HG03469 (cell line): ENCODE data around the gene NPBWR2.
"Not testable (repeated sequence)": the region's sequence is repeated elsewhere in the genome, so short reads cannot be mapped to it uniquely, and the experiment has no call there.

Source experiments
- ATAC-seq: cut with Tn5 transposase; IDR thresholded peaks from one replicate; pipeline ENCODE4 v1.9.1; 2021; ENCODE audit warnings: mild to moderate bottlenecking, moderate library complexity, moderate number of reproducible peaks; ENCODE audit not compliant: unreplicated experiment

Gene NPBWR2

DNA sequence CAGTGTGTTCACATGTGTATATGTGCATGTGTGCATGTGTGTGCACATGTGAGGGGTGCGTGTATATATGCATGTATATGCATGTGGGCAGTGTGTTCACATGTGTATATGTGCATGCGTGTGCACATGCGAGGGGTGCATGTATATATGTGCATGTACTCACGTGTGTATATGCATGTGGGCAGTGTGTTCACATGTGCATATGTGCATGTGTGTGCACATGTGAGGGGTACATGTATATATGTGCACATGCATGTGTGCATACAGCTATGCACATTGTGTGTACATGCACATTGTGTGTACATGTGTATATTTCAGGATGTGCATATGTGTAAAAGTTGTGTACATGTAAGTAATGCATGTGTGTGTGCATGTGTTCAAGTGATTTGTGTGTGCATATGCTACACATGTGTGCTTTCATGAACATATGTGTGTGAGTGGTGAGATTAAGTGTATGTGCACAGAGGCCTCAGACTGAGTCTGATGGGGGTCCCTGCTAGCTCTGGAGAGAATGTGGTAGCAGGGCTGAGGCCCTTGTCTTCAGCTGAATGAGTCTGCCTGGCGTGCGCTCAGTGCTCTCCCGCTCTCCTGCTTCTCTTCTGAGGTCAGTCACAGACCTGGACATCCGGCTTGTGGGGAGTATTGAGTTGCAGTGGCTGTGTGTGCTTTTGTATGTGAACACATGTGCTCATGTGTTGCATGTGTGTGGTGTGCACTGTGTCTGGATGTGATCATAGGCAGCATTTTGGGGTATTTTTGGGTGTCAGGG is 37.0 kb upstream of the NPBWR2 start:
- ATAC-seq, result no peak

DNA sequence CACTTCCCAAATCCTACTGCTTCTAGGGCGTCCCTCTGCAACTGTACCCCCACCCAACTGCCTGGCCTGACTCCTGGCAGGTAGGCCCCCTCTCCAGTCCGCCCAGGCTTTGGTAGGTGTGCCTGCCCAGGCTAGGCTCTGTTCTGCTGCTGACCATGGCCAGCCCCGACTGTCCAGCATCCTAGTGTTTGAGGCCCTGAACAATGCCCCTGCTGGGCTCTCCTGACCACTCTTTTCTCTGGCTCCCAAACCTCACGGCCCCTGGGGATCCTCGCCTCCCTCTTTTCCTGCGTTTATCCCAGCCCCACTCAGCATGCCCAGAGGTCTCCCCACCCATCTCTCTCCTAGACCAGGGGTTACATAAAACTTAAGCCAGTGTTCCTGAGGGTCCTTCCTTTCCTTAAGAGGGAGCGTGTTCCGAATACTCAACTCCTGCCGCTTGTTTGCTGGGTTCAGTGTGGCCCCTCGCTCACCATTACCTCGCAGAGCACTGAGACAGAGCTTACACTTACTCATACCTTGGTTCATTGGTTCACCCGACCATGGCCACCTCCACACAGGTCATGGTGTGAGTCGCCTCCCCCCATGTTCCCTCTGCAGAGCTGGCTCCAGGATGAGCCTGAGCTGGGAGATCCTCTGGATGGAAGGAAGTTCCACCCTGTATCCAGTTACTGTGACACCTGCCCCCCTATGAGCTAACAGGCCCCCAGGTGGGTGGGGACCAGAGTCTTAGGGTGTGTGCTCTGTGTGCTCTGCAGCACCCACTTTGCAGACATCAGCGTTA is 35.8 kb upstream of the NPBWR2 start:
- ATAC-seq, result no peak

DNA sequence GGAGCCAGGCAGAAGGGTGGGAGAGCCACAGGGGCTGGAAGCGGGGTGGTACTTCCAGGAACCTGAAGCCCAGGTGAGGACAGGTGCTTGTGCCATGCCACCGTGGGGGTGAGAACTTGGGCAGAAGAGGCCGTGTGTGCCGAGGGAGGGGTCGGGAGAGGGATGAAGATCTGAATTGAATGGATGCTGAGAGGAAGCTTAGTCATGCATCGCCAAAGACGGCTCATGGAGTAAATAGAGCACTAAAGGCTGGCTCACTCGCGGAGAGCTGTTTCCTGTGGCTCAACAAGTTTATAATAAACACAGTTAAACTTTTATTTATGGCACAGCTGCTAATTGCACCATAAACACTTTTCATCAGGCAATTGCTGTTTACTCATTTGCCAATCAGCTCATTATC is 35.2 kb upstream of the NPBWR2 start:
- no peak for ATAC-seq

DNA sequence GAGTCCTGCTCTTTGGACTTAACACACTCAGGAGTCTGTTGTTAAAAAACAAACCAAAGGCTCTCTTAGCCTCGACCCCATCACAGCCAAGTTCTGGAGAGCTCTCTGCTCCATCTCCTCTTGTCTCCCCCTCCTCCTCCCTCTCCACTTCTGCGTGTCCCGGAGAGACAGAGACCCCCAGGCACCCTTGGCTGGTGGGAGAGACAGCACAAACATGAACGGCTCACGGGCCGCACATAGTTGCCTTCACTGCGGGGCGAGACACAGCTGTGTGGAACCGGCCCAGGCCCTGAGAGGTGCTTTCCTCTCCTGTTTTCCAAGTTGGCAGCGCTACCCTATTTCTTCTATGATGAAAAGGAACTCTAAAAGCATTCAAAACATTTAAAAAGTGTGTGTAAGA is 33.6 kb upstream of the NPBWR2 start:
- ATAC-seq, result no peak

DNA sequence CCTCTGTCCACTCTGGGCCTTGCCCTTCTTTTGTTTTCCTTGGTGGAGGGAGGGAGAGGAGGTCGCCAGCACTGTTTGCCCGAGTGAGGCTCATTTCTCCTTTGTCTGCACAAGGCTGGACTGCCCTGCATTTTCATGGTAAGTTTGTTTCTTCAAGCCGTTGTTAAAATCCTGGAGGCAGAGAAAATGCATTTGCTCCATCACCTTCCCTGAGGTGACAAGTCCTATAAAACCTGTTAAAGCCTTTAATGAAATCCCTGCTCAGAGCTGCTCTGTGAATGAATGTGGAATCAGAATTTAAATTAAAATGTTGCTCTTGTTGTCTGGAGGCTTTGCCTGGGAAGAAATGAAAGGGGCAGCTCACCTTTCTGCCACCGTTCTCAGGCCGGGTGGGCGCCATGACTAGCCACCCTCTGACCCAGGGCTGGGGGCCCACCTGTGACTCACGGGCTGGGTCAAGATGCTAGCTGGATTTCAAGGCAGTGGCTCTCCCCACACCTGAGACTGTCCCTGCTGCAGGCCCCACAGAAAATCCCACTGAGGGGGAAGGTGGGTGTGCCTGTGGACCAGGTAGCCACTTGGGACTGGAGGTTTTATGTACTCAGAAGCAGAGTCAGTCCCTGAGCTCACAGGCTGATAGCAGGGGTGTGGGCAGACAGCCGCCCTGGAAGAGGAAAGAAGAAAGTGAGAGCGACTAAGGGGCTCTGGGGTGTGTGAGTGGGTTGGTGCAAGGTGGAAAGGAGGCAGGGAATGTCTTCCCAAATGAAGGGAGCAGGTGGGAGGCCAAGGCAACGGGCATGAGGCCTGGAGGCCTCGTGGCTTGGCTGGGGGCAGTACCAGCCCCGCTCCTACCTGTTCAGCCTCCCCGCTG is 32.9 kb upstream of the NPBWR2 start:
- ATAC-seq, result no peak

DNA sequence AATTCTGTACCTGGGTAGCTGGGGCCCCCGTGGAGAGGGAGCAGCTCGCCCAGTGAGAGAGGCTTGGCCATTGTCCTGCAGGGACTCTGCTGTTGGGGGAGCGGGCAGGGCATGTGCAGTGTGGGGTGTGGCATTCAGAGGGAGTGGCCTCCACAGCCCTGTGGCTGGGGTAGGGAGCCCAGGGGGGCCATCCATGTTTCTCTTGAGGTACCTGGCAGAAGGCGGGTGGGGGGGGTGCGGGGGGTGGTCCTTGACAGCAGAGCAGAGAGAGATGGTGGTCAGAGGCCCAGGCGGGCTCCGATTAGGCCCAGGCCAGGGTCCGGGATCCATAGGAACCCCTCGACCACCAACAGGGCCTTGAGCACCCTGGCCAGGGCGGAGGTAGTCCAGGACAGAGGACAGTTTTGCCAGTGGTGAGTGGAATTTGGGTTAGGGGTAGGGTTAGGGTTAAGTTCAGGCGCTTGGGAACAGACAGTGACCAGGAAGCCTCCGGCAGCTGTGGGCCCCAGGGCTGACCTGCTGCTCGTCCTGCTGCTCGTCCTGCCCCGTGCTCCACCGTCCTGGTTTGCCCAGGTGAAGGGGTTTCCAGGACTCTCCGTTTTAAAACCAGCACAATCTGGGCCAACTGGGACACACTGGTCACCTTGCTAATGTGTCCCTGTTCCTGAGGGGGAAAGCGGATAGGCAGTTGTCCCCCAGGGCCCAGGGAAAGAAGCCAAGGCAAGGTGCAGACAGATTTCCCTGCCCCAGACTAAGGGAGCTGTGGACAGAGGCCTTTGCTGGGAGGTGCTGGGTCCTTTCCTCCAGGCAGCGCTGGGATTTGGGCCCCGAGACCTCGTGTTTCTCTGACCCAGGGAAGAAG is 32.1 kb upstream of the NPBWR2 start:
- ATAC-seq, result no peak

DNA sequence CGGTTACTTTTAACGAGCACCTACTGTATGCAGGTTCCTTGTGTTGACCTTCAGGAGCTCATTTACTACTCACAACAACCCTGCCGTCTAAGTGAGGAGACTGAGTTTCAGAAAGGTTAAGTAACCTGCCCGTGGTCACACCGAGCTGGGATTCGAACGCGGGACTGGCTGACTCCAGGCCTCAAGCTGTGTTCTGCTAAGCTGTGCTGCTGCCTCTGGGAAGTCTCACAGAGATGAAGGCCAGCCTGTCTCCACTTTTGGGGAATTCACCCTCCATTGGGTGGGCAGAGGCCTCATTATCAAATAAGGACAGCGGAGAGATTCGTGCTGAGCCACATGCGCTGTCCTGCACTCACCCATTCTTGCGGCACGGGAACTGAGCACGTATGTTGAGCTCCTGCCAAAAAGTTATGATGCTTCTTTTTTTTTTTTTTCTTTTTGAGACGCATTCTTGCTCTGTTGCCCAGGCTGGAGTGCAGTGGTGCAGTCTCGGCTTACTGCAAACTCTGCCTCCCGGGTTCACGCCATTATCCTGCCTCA is 31.0 kb upstream of the NPBWR2 start:
- no peak for ATAC-seq

DNA sequence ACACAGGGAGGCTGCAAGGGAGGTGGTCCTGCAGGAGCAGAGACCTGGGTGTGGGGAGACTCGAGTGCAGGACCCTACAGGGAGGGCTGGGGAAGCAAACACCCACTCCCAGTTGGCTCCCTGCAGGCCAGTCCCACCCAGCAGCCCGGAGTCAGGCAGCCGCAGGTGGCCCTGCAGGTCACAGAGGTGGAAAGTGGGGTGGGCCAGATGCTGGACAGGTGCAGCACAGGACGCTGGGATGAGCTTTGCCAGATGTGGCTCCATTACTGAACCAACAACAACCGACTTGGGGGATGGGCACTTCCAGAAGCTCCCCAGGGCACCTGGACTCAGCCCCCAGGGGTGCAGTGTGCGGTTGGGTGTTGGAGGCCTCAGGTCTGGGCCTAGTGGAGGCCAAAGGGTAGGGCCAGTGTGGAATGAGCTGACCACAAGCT is 30.2 kb upstream of the NPBWR2 start:
- no peak for ATAC-seq

DNA sequence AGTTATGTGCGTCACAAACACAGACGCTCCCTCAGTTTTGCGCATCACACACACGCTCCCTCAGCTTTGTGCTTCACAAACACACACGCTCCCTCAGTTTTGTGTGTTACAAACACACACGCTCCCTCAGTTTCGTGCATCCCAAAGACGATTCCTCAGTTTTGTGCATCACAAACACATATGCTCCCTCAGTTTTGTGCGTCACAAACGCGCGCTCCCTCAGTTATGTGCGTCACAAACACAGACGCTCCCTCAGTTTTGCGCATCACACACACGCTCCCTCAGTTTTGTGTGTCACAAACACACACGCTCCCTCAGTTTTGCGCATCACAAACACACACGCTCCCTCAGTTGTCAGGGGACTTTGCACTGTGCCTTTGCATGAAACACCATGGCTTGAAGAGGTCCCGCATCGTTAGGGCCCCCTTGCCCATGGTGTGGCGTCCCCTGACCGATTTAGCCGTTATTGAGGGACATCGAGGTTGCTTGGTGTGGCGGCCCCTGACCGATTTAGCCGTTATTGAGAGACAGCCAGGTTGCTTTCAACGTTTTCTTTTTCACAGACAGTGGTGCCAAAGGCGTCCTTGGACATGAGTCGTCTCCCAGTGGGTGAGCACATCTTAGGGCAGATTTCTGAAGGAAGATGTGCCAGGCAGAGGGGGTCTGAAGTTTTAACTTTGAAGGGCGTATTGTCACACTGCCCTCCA is 28.8 kb upstream of the NPBWR2 start:
- ATAC-seq, result no peak

DNA sequence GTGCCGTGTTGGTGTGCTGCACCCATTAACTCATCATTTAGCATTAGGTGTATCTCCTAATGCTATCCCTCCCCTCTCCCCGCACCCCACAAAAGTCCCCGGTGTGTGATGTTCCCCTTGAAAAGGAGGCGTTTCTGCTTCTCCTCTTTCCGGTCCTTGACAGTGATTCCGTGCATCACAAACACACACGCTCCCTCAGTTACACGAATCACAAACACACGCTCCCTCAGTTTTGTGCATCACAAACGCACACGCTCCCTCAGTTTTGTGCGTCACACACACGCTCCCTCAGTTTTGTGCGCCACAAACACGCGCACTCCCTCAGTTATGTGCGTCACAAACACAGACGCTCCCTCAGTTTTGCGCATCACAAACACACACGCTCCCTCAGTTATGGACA is 27.4 kb upstream of the NPBWR2 start:
- not testable (repeated sequence) for ATAC-seq

DNA sequence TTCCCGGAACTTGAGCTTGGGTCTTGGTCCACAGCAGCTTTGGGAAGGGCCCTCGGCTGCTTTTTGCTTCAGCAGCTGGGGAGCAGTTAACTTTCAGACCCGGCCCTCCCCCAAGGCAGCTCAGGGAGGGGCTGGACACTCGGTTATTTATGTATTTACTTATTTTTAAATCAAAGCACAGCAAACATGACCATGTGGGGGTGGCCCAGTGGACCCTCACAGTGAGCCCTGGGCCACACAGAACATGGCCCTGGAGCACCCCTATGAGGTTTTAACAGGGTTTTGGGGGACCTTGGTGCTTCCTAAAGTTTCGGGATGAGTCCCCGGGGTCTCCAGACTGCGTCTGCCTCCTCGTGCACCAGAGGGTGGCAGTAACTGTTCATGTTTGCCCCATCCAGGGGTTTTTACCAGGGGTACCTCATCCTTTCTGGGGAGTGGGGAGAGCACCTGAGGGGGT is 26.6 kb upstream of the NPBWR2 start:
- ATAC-seq, result no peak

DNA sequence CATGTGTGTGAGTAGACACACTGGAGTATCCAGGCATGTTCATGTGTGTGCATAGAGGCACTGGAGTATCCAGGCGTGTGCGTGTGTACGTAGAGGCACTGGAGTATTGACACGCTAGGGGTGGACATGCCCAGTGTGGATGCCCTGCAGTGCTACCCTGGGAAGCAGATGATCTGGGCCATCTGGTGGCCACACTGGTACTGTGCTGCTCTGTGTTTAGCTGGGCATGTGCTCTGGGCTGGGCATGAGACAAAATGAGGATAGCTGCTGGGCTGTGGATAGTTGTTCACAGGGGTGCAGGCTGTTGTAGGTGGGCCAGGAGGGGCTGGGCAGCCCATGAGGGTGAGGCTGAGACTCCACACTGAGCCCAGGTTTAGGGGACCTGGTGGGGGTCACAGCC is 24.0 kb upstream of the NPBWR2 start:
- ATAC-seq, result no peak

DNA sequence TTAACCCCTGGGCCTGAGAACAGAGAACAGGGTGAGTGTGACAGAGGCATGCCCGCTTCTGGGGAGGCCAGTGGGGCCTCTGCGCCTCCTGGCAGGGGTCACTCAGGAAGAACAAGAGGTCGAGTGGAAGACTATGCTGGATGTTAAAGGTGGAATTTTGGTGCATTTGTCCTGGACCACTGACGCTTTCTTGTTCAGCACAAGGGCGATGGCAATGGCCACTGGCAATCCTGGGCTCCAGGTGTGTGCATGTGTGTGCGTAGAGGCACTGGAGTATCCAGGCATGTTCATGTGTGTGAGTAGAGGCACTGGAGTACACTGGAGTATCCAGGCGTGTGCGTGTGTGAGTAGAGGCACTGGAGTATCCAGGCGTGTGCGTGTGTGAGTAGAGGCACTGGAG is 23.5 kb upstream of the NPBWR2 start:
- ATAC-seq, result no peak

DNA sequence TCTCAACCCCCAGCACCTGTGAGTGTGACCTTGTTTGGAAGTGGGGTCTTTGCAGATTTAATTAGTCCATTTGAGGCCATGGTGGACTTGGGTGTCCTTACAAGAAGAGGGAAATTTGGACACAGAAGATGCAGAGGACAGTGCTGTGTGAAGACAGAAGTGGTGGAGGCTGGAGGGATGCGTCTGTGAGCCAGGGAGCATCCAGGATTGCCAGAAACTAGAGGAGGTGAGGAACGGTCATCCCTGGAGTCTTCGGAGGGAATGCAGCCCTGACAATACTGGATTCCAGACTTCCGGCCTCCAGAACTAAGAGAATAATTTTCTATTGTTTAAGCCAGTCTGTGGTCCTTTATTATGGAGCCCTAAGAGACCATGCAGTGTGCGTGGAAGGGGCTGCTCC is 22.9 kb upstream of the NPBWR2 start:
- ATAC-seq, result no peak

DNA sequence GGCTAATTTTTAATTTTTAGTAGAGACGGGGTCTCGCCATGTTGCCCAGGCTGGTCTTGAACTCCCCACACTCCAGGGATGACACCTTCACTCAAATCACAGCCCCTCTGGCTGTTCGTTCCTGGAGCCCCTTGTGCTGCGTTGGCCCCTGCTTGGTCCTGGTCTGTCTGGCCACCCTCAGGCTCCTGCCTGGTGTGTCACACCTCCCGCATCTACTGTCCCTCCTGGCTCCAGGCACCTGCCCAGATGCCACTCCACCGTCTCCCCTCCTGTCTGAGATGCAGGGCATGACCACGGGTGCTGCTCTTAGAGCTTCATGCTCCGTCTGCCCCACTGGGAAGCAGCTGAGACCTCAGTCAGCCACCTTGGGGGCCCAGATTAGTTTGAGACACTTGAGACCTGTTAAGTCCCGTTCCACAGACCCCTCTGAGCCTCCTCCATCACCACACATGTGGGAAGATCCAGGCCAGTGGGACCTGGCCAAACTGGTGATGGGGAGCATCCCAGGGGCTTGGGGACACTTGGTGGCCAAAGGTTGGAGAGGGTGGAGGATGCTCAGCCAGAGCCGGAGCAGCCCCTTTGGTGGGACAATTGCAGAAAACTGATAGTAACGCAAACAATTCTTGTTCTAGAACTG is 21.9 kb upstream of the NPBWR2 start:
- no peak for ATAC-seq

DNA sequence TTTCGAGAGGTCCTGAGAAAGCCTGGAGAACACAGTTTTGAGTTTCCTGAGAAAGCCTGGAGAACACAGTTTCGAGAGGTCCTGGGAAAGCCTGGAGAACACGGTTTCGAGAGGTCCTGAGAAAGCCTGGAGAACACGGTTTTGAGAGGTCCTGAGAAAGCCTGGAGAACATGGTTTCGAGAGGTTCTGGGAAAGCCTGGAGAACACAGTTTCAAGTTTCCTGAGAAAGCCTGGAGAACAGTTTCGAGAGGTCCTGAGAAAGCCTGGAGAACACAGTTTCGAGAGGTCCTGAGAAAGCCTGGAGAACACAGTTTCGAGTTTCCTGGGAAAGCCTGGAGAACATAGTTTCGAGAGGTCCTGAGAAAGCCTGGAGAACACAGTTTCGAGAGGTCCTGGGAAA is 16.2 kb upstream of the NPBWR2 start:
- ATAC-seq, result not testable (repeated sequence)

DNA sequence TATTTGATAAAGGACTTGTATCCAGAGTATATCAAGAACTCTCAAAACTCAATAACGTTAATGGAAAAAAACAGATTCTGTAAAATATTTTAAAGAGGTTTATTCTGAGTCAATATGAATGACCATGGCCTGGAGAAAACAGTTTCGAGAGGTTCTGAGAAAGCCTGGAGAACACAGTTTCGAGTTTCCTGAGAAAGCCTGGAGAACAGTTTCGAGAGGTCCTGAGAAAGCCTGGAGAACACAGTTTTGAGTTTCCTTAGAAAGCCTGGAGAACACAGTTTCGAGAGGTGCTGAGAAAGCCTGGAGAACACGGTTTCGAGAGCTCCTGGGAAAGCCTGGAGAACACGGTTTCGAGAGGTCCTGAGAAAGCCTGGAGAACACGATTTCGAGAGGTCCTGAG is 15.6 kb upstream of the NPBWR2 start:
- ATAC-seq, result not testable (repeated sequence)

DNA sequence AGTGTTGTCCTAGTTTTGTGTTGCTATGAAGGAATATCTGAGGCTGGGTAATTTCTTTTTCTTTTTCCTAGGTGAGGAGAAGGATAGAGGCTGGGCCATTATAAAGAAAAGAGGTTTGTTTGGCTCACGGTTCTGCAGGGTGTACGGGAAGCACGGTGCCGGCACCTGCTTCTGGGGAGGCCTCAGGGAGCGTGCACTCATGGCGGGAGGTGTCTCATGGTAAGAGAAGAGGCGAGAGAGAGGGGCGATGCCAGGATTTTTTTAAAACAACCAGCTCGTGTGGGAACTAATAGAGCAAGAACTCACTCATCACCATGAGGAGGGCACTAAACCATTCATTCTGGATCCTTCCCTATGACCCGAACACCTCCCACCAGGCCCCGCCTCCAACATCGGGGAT is 14.2 kb upstream of the NPBWR2 start:
- no peak for ATAC-seq
